Omental fat pad (tissue), 4 donors: Measurements from ENCODE around the gene IMP4. TPM values are rescaled to one million over a fixed set of nuclear protein-coding genes. Genes with fewer than 3 reads are reported as not detected.

Experiments
- ATAC-seq: fragments of 150-250 bp; one replicate; pipeline ENCODE4 v1.9.1; 2016; ENCODE audit warnings: mild to moderate bottlenecking, moderate library complexity; ENCODE audit not compliant: low FRiP score
- DNase-seq: peaks from one replicate; pipeline ENCODE4 v3.0.0-alpha.2; 2019; ENCODE audit warnings: low spot score
- total RNA-seq, 4 donors: library from RNA; depleted of rRNA; stranded (reverse); fragments of >200 nt; gene quantifications; one replicate each; pipeline ENCODE4 v1.1.0, GENCODE V29; 2016
- TF ChIP-seq, protein P1 (sequence below), 3 donors: fragments of 450-650 bp; IDR thresholded peaks; one replicate each; pipeline ENCODE4 v1.5.1; 2016 to 2017; ENCODE audit warnings: antibody characterized with exemption in 3 of 3, mild to moderate bottlenecking in 3 of 3, moderate library complexity in 2 of 3

IMP4 gene
- total RNA-seq, 4 donors from 2014 or later: 102 to 221 (median 130) TPM

DNA sequence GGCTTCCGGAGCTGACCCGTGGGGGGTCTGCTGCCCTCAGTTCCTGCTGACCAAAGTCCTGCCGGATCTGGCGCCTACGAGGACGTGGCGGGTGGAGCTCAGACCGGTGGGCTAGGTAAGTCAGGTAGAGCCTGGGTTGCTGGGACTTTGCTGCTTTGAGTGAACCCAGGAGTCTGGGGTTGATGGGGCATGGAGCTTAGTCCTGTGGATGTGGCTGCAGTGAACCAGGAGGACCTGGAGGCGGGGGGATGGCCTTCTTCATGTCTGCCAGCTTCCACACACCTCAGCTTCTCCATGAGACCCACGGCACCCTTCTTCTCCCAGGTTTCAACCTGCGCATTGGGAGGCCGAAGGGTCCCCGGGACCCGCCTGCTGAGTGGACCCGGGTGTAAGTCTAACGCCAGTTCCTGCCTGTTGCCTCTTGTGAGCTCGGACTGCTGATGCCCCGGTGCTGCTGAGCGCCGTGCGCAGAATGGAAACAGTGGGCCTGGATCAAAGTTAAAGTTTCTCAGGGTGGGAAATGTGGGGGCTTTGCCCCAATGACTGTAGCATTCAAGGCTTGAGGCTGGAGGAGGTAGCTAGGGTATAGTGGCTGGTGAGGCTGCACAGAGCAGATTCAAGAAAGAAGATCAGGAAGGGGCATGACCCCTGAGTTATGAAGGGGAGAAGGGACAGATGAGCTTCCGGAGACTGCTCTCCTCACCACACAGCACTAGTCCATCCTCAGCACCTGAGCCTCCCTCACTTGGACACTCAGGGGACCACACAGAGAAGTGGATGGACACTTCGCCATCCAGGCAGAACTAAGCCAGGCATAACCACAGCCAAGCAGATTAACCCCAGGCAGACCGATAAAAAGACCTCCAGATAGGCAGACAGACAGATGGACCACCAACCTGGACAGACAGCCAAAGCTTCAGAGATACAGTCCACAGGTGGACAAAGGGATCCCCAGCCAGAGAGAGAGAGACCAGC lies 30.4 kb downstream of the IMP4 start:
- DNase-seq (no peak), ATAC-seq (no peak)
- TF ChIP-seq, protein P1, sequence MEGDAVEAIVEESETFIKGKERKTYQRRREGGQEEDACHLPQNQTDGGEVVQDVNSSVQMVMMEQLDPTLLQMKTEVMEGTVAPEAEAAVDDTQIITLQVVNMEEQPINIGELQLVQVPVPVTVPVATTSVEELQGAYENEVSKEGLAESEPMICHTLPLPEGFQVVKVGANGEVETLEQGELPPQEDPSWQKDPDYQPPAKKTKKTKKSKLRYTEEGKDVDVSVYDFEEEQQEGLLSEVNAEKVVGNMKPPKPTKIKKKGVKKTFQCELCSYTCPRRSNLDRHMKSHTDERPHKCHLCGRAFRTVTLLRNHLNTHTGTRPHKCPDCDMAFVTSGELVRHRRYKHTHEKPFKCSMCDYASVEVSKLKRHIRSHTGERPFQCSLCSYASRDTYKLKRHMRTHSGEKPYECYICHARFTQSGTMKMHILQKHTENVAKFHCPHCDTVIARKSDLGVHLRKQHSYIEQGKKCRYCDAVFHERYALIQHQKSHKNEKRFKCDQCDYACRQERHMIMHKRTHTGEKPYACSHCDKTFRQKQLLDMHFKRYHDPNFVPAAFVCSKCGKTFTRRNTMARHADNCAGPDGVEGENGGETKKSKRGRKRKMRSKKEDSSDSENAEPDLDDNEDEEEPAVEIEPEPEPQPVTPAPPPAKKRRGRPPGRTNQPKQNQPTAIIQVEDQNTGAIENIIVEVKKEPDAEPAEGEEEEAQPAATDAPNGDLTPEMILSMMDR (IDR thresholded peaks at IDR 0.05): no peak

DNA sequence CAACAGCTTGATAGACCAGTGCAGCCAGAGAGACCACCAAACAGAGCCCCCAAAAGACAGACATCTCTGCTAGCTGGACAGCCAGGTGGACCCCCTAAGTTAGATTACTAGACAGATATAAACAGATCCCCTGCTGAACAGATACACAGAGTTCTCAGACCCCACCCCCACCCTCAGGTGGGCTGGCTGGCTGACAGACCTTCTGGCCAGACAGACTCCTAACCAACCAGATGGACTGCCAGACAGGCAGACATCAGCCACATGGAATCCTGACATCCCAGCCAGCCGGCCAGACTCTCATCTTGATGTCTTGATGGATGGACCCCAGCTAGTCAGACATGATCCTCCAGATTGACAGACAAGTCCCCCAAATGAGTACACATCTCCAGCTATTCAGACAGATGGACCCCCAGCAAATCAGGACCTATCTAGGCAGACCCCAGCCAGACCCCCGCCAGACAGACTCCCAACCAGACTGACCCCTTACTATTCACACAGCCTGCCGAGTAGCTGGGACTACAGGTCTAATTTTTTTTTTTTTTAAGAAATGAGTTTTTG lies 31.2 kb downstream of the IMP4 start:
- TF ChIP-seq, protein P1 (IDR thresholded peaks at IDR 0.05): no peak
- ATAC-seq: no peak
- no peak for DNase-seq

DNA sequence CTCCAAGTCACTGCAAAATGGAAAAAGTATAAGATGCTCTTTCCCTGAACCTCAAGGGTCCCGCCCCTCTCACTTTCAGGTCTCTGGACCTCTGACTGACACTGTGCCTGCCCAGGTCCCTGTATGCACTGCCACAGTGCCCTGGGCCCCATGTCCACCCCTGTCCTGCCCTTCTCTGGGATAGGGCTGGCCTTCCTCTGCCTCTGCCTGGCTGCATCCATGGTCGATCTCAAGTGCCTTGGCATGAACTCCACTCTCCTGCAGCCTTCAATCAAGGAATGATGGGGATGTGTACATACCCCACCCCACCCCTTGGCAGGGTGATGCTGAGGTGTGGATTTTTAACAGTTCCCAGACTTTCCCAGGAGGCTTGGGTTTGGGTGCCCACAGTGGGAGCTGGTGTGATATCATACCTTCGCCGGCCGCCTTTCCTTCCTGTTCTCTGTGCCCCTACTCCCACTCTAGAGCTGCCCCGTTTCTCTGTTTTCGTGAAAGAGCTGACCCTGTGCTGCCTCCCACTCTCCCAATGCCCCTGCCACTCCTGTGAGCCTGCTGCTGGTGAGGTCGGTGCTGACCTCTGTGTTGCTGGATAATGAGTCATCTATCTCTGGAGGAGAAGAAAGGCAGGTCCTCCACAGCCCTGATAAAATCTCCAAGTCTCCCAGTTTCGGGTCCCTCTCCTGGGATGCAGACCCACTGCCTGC lies 32.0 kb downstream of the IMP4 start:
- TF ChIP-seq, protein P1 (IDR thresholded peaks at IDR 0.05): no peak
- DNase-seq (no peak), ATAC-seq (peak; percentile 43)

DNA sequence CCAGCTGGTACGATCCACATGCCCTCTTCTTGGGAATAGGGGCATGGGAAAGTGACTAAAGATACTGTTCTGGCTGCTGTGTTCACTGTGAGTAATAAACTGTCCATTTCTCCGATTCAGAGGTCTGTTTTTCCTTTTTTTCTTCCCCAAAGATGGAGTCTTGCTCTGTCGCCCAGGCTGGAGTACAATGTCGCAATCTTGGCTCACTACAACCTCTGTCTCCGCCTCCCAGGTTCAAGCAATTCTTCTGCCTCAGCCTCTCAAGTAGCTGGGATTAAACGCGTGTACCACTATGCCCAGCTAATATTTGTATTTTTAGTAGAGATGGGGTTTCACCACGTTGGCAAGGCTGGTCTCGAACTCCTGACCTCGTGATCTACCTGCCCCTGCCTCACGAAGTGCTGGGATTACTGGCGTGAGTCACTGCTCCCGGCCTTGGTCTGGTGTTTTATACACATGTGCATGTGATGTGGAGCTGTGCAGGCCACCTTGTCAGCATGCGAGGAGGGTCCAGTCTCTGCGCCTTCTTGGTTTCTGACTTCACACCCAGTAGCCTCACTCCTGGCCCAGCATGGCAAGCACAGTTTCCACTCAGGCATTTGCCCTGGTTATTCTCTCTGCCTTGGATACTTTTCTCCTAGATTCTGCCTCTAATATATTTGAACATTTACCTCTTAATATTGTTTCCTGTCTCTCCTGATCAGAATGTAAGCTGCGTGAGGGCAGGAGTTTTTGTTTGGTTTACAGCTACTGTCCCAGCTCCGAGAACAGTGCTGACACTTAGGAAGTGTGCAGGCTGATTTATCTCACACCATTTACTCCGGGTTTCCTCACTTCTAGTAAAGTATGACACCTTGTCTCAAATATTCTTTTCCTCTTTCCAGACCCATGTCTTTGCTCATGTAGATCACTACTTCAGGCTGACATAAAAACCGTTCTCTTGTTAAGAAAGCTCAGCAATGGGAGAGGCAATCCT lies 32.9 kb downstream of the IMP4 start:
- ATAC-seq (no peak), DNase-seq (no peak)
- TF ChIP-seq, protein P1 (IDR thresholded peaks at IDR 0.05): no peak

DNA sequence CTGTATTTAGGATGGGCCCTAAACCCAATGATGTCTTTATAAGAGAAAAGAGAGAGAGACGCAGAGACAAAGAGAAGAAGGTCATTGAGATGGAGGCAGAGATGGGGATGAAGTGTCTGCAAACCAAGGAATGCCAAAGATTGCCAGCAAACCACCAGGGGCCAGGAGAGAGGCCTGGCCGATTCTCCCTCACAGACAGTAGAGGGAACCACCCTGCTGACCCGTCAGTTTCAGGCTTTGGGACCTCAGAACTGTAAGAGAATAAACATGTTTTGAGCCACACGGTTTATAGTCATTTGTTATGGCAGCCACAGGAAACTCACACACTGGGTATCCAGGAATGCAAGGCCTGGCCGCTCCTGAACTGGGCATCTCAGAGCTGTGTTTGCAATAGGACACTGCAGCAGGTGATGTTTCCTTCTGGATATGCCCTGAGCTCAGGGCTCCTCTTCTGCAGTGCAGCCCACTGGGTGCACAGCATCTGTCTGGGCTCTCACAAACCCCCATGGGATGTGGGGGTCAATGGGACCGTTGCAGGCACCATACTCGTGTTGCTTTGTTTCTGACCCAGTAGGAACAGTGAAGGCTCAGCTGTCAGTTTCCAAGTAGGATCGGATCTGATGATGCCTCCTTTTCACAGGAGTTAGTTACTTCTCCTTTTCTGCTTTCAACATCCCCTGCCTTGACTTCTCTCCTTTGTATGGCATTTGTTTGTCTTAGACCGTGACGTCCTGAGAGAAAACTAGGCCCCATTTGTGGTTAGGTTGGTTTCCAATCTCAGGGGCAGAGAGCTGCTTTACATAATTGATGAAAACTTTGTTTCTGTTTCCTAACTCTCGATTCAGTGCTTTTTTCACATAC lies 34.0 kb downstream of the IMP4 start:
- ATAC-seq (no peak), DNase-seq (no peak)
- TF ChIP-seq, protein P1 (IDR thresholded peaks at IDR 0.05): no peak
